ENCODE measurements around the gene RENBP. TPM values are rescaled to one million over a fixed set of nuclear protein-coding genes. Genes with fewer than 3 reads are reported as not detected.

RENBP gene
- total RNA-seq, 1 experiment from 2014 or later = 0.75 TPM

DNA sequence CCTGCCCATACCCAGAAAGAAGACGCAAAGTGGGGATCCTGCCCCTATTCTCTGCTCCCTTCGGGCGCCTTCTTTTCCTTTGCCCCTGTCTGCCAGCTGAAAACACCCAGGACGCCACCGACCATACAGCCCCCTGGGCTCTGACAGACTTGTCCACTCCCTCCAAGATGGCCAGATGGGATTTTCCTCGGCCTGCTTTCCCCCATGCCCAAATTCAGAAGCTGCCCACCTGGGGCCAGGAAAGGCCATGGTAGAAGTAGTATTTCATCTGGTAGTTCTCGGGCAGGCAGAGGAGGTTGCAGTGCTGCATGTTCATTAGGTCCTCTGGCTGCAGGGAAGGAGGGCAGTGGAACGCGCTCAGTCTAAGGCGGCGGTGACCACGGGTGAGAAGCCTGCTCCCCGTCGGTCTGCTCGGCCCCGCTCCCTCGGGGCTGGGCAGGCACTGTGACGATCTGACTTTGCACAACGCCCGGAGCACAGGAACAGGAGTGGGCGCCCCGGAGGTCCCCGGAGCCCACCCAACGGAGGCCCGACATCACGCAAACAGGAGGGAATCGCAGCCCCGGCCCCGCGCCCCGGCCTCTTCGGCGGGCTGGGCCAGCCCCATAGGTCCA is 10.2 kb downstream of the RENBP start:
- Mint-ChIP-seq H3K4me1 (ENCODE audit: low read depth, unreplicated experiment) (no peaks in the 10 kb centered on the region), H3K9me3 (ENCODE audit: unreplicated experiment) (no peaks in the 10 kb centered on the region), H3K36me3 (ENCODE audit: insufficient read depth, unreplicated experiment) (peaks cover 16% of the 10 kb centered on the region), H3K27ac (ENCODE audit: unreplicated experiment) (no peak overlapping the region), H3K4me3 (ENCODE audit: unreplicated experiment) (peak overlapping the region; percentile 76), H3K27me3 (ENCODE audit: insufficient read depth, unreplicated experiment) (no peaks in the 10 kb centered on the region)
- Histone ChIP-seq H3K4me3 (ENCODE audit: low read depth, low read length) (peak overlapping the region; percentile 54), H3K4me1 (no peaks in the 10 kb centered on the region), H3K36me3 (ENCODE audit: control insufficient read depth, insufficient read depth, low read length) (no peaks in the 10 kb centered on the region), H3K9me3 (no peaks in the 10 kb centered on the region), H3K27me3 (replicated peaks; ENCODE audit: control insufficient read depth, insufficient read depth, low read length) (no peaks in the 10 kb centered on the region)
- POLR2A ChIA-PET = interaction anchor here (1.2 kb wide), 1 partner anchor 8 kb away, joined by 3 read pairs; the partner anchor contains the start of gene ARHGAP4
- BruUV-seq (replicated peaks) = TSS peak; percentile 45
- intact Hi-C loops (cut with micrococcal nuclease; ENCODE audit: unreplicated experiment) = no loop called here
- DNase-seq = no peak
- CTCF ChIA-PET = interaction anchor here (1.1 kb wide), 1 partner anchor 13 kb away, joined by 6 read pairs; no protein-coding TSS in a partner anchor
- TF ChIP-seq, protein P1, sequence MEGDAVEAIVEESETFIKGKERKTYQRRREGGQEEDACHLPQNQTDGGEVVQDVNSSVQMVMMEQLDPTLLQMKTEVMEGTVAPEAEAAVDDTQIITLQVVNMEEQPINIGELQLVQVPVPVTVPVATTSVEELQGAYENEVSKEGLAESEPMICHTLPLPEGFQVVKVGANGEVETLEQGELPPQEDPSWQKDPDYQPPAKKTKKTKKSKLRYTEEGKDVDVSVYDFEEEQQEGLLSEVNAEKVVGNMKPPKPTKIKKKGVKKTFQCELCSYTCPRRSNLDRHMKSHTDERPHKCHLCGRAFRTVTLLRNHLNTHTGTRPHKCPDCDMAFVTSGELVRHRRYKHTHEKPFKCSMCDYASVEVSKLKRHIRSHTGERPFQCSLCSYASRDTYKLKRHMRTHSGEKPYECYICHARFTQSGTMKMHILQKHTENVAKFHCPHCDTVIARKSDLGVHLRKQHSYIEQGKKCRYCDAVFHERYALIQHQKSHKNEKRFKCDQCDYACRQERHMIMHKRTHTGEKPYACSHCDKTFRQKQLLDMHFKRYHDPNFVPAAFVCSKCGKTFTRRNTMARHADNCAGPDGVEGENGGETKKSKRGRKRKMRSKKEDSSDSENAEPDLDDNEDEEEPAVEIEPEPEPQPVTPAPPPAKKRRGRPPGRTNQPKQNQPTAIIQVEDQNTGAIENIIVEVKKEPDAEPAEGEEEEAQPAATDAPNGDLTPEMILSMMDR (IDR thresholded peaks at IDR 0.05; ENCODE audit: insufficient read depth in 1 of 2, low read depth in 1 of 2, low read length in 1 of 2, severe bottlenecking in 1 of 2, unreplicated experiment in 1 of 2) = no peak

DNA sequence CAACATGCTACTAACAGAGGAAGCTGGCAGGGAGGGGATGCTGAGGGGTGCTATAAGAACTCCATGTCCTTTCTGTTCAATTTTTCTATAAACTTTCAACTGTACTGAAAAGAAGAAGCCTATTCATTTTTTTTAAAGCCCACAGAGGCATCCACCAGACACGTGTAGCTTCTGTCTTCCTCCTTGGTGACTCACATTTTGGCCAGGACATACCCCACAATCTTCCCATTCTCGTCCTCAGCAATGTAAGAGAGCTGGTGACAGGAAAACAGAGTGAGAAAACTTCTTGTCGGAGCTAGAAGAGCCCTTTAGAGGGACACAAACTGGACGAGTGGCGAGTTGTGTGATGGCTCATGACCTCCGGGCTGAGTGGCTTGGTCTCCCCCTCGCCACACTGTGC is 10.7 kb downstream of the RENBP start:
- H3K36me3 Mint-ChIP-seq (ENCODE audit: insufficient read depth, unreplicated experiment) = peaks cover 22% of the 10 kb centered on the region

DNA sequence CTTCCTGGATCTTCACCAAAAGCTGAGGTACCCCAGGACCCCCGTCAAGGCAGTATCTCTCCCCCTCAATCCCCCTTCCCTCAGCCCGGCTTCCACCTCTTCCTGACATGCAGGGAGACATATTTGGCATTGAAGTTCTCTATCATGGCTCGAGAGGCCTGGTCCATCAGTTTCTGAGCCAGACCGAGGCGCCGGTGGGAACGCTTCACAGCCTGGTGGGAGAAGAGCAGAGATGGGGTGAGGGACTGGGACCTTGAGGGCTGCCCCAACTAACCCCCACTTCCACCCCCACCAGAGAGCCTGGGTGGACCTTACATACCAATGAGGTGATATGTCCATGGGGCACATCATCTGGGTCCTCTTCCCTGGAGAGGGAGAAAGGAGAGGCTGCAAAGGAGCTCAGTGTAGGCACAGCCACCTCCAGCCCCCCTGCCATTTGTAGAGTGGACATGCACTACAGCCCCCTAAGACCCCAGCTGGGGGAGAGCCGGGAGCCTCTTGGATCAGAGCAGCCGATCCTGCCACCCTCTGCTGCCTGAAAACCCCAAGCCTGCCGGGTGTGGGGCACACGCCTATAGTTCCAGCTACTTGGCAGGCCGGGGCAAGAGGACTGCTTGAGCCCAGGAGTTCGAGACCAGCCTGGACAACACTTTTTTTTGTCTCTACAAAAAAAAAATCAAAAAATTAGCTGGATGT is 12.1 kb downstream of the RENBP start:
- H3K9me3 ChIP-seq = no peaks in the 10 kb centered on the region
- no peak for DNase-seq
- Mint-ChIP-seq H3K36me3 (ENCODE audit: insufficient read depth, unreplicated experiment) (peaks cover 35% of the 10 kb centered on the region), H3K27me3 (ENCODE audit: insufficient read depth, unreplicated experiment) (no peaks in the 10 kb centered on the region), H3K9me3 (ENCODE audit: unreplicated experiment) (no peaks in the 10 kb centered on the region), H3K4me3 (ENCODE audit: unreplicated experiment) (no peak overlapping the region), H3K27ac (ENCODE audit: unreplicated experiment) (no peak overlapping the region), H3K4me1 (ENCODE audit: low read depth, unreplicated experiment) (no peaks in the 10 kb centered on the region)
- CTCF ChIA-PET = no interaction called here
- TF ChIP-seq, protein P1 (IDR thresholded peaks at IDR 0.05; ENCODE audit: insufficient read depth in 1 of 2, low read depth in 1 of 2, low read length in 1 of 2, severe bottlenecking in 1 of 2, unreplicated experiment in 1 of 2) = no peak
- no peaks in the 10 kb centered on the region for H3K27me3 ChIP-seq (replicated peaks; ENCODE audit: control insufficient read depth, insufficient read depth, low read length)
- BruUV-seq (replicated peaks) = no TSS peak
- POLR2A ChIA-PET = no interaction called here
- no peaks in the 10 kb centered on the region for H3K4me1 ChIP-seq
- no peak overlapping the region for H3K4me3 ChIP-seq (ENCODE audit: low read depth, low read length)
- intact Hi-C loops (cut with micrococcal nuclease; ENCODE audit: unreplicated experiment) = no loop called here
- H3K36me3 ChIP-seq (ENCODE audit: control insufficient read depth, insufficient read depth, low read length) = no peaks in the 10 kb centered on the region

More for the DNA sequence above, 10.7 kb downstream of the RENBP start:
- DNase-seq = no peak
- H3K4me1 Mint-ChIP-seq (ENCODE audit: low read depth, unreplicated experiment) = no peaks in the 10 kb centered on the region
- peak overlapping the region; percentile 76 for H3K4me3 Mint-ChIP-seq (ENCODE audit: unreplicated experiment)
- CTCF ChIA-PET = no interaction called here
- H3K27me3 Mint-ChIP-seq (ENCODE audit: insufficient read depth, unreplicated experiment) = no peaks in the 10 kb centered on the region
- Histone ChIP-seq H3K27me3 (replicated peaks; ENCODE audit: control insufficient read depth, insufficient read depth, low read length) (no peaks in the 10 kb centered on the region), H3K4me3 (ENCODE audit: low read depth, low read length) (peak overlapping the region; percentile 54), H3K4me1 (no peaks in the 10 kb centered on the region), H3K36me3 (ENCODE audit: control insufficient read depth, insufficient read depth, low read length) (no peaks in the 10 kb centered on the region), H3K9me3 (no peaks in the 10 kb centered on the region)
- no TSS peak for BruUV-seq (replicated peaks)
- POLR2A ChIA-PET = no interaction called here
- no peak overlapping the region for H3K27ac Mint-ChIP-seq (ENCODE audit: unreplicated experiment)
- TF ChIP-seq, protein P1 (IDR thresholded peaks at IDR 0.05; ENCODE audit: insufficient read depth in 1 of 2, low read depth in 1 of 2, low read length in 1 of 2, severe bottlenecking in 1 of 2, unreplicated experiment in 1 of 2) = no peak
- intact Hi-C loops (cut with micrococcal nuclease; ENCODE audit: unreplicated experiment) = no loop called here
- no peaks in the 10 kb centered on the region for H3K9me3 Mint-ChIP-seq (ENCODE audit: unreplicated experiment)

All from Caco-2 (cell line).